ENCODE measurements around the gene WDR76. TPM values are rescaled to one million over a fixed set of nuclear protein-coding genes. Genes with fewer than 3 reads are reported as not detected.
"Not testable (repeated sequence)": the region's sequence is repeated elsewhere in the genome, so short reads cannot be mapped to it uniquely, and the experiment has no call there.

The WDR76 gene
- total RNA-seq, 2 experiments from 2014 or later, result 69.9 to 79.3 TPM

GRCh38 chr15:43854801-43855200 is 28.0 kb downstream of the WDR76 start:
- no peak for DNase-seq
- H3K27me3 Mint-ChIP-seq, result no peaks in the 10 kb centered on the region
- no peak overlapping the region for H3K27ac Mint-ChIP-seq
- ATAC-seq, result no peak
- ChIA-PET CTCF (no interaction called here), POLR2A (no interaction called here)
- peaks cover 60% of the 10 kb centered on the region for H3K36me3 Mint-ChIP-seq (ENCODE audit: low read depth)
- intact Hi-C loops (cut with micrococcal nuclease), result no loop called here
- TF ChIP-seq CTCF (IDR thresholded peaks at IDR 0.05), result no peak
- no peaks in the 10 kb centered on the region for H3K9me3 Mint-ChIP-seq
- no peak overlapping the region for H3K4me3 Mint-ChIP-seq
- H3K4me1 Mint-ChIP-seq (ENCODE audit: low read depth), result no peaks in the 10 kb centered on the region

- DNase-seq, result no peak
- ATAC-seq, result no peak
- ChIA-PET POLR2A (interaction anchor here (1.1 kb wide), 1 partner anchor 32 kb away, joined by 3 read pairs; no protein-coding TSS in a partner anchor), CTCF (no interaction called here)
- H3K4me3 Mint-ChIP-seq, result no peak overlapping the region
- H3K9me3 Mint-ChIP-seq, result no peaks in the 10 kb centered on the region
- TF ChIP-seq CTCF (IDR thresholded peaks at IDR 0.05), result no peak
- H3K27ac Mint-ChIP-seq, result no peak overlapping the region
- H3K36me3 Mint-ChIP-seq (ENCODE audit: low read depth), result peaks cover 46% of the 10 kb centered on the region
- H3K27me3 Mint-ChIP-seq, result no peaks in the 10 kb centered on the region
- H3K4me1 Mint-ChIP-seq (ENCODE audit: low read depth), result no peaks in the 10 kb centered on the region
- intact Hi-C loops (cut with micrococcal nuclease), result no loop called here
These were observed 32.7 kb downstream of the WDR76 start for GRCh38 chr15:43859546-43859945.

GRCh38 chr15:43866636-43867035 is 39.8 kb downstream of the WDR76 start:
- POLR2A ChIA-PET; H3K4me1 Mint-ChIP-seq (ENCODE audit: low read depth); DNase-seq; H3K27me3 Mint-ChIP-seq; intact Hi-C loops (cut with micrococcal nuclease); ATAC-seq; H3K27ac Mint-ChIP-seq; H3K4me3 Mint-ChIP-seq; H3K9me3 Mint-ChIP-seq: not testable (repeated sequence)
- H3K36me3 Mint-ChIP-seq (ENCODE audit: low read depth), result peaks cover 24% of the 10 kb centered on the region
- CTCF ChIA-PET, result interaction anchor here (1.1 kb wide), 1 partner anchor 38 kb away, joined by 3 read pairs; no protein-coding TSS in a partner anchor

GRCh38 chr15:43867096-43867495 is 40.3 kb downstream of the WDR76 start:
- no peak for DNase-seq
- intact Hi-C loops (cut with micrococcal nuclease), result no loop called here

GRCh38 chr15:43868406-43868805 is 41.6 kb downstream of the WDR76 start:
- Mint-ChIP-seq H3K27ac (no peak overlapping the region), H3K9me3 (no peaks in the 10 kb centered on the region), H3K36me3 (ENCODE audit: low read depth) (peaks cover 32% of the 10 kb centered on the region), H3K4me1 (ENCODE audit: low read depth) (no peaks in the 10 kb centered on the region), H3K4me3 (no peak overlapping the region), H3K27me3 (no peaks in the 10 kb centered on the region)
- intact Hi-C loops (cut with micrococcal nuclease), result no loop called here
- ChIA-PET POLR2A (interaction anchor here (1.1 kb wide), 1 partner anchor 14 kb away, joined by 3 read pairs; no protein-coding TSS in a partner anchor), CTCF (no interaction called here)
- ATAC-seq (no peak), DNase-seq (no peak)
- TF ChIP-seq CTCF (IDR thresholded peaks at IDR 0.05), result no peak

More at GRCh38 chr15:43867096-43867495, 40.3 kb downstream of the WDR76 start:
- POLR2A ChIA-PET, result no interaction called here
- Mint-ChIP-seq H3K4me1 (ENCODE audit: low read depth) (no peaks in the 10 kb centered on the region), H3K27me3 (no peaks in the 10 kb centered on the region), H3K9me3 (no peaks in the 10 kb centered on the region), H3K27ac (no peak overlapping the region), H3K36me3 (ENCODE audit: low read depth) (peaks cover 25% of the 10 kb centered on the region), H3K4me3 (no peak overlapping the region)
- TF ChIP-seq CTCF (IDR thresholded peaks at IDR 0.05), result no peak
- CTCF ChIA-PET, result interaction anchor here (1.1 kb wide), 1 partner anchor 37 kb away, joined by 3 read pairs; no protein-coding TSS in a partner anchor
- no peak for ATAC-seq

Data from activated CD8-positive, alpha-beta T cell treated with anti-CD3 and anti-CD28 coated beads for 36 hours (primary cell).